ENCODE data around the gene CARD10. TPM values are rescaled to one million over a fixed set of nuclear protein-coding genes. Genes with fewer than 3 reads are reported as not detected.

CARD10 gene
- total and polyA plus RNA-seq, 2 of the 13 experiments (the other 11 are each of a cell fraction or from before 2014, with no cell fraction given): 35.2 to 55.8 TPM

DNA sequence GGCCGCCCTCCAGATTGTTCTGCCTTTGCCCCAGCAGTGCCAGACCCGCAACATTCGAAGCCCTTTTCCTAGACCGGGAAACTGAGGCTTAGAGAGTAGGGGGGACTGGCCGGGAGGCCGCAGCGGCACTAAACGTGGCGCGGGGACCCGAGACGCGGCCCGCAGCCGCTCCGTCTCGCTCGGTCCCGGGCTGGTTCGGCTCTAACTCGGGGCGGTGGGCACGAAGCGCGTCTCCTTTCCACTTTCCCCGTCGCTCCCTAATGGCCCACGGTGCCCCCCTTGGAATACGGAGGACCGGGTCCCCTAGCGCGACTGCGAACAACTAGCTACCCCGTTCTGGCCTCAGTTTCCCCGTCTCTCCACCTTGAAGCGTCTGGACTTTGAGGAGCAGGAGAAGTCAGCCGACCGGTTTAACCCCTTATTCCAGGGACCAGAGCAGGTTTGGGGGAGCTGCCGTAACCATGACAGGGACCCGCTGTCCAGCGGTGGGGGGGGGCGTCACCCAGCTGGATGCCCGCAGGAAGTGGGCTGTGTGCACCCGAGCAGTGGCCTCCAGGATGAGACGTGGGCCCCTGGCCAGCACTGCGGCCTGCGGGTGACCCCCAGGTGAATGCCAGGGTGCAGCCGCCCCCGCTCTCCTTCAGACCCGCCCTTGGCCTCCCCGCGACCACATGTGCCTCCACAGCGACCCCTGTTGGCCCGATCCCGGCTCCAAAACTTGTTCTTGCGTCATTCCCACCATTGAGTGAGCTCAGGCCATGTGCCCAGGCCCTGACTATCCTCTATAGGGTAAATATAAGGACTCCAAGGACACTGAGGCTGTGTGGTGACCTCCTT lies 42.2 kb upstream of the CARD10 start (continued):
- TF ChIP-seq BCL3 (CRISPR knock-in tag; IDR thresholded peaks at IDR 0.05): peak; percentile 53
- peak; percentile 40; the same call in 1 of the 2 replicates for TF ChIP-seq ZNF256 (CRISPR knock-in tag; conservative IDR thresholded peaks at IDR 0.05)
- TF ChIP-seq AGO1 (IDR thresholded peaks at IDR 0.05; ENCODE audit: low read depth, low read length, poor library complexity, severe bottlenecking): peak; percentile 51
- TF ChIP-seq TBX3 (IDR thresholded peaks at IDR 0.05; ENCODE audit: borderline replicate concordance): peak; percentile 25; the same call in 1 of the 2 replicates
- no peak for TF ChIP-seq ZNF790 (CRISPR knock-in tag; IDR thresholded peaks at IDR 0.05; ENCODE audit: borderline replicate concordance)
- TF ChIP-seq ZBTB46 (CRISPR knock-in tag; IDR thresholded peaks at IDR 0.05; ENCODE audit: borderline replicate concordance): no peak
- TF ChIP-seq SRSF4 (IDR thresholded peaks at IDR 0.05; ENCODE audit: low read depth, low read length, poor library complexity, severe bottlenecking): no peak
- no peak; the same call in 1 of the 2 replicates for TF ChIP-seq ZNF296 (CRISPR knock-in tag; conservative IDR thresholded peaks at IDR 0.05)
- no peak for TF ChIP-seq PLRG1 (conservative IDR thresholded peaks at IDR 0.05)
- TF ChIP-seq, protein P1, sequence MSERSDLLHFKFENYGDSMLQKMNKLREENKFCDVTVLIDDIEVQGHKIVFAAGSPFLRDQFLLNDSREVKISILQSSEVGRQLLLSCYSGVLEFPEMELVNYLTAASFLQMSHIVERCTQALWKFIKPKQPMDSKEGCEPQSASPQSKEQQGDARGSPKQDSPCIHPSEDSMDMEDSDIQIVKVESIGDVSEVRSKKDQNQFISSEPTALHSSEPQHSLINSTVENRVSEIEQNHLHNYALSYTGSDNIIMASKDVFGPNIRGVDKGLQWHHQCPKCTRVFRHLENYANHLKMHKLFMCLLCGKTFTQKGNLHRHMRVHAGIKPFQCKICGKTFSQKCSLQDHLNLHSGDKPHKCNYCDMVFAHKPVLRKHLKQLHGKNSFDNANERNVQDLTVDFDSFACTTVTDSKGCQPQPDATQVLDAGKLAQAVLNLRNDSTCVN (CRISPR knock-in tag; IDR thresholded peaks at IDR 0.05; ENCODE audit: borderline replicate concordance): peak; percentile 75
- no peak for TF ChIP-seq ZNF253 (CRISPR knock-in tag; IDR thresholded peaks at IDR 0.05; ENCODE audit: borderline replicate concordance)
- TF ChIP-seq ZNF367 (CRISPR knock-in tag; IDR thresholded peaks at IDR 0.05; ENCODE audit: borderline replicate concordance): 0 out of 2 replicates have a peak, but pooled peaks have one; percentile 74
- no peak for TF ChIP-seq CBX2 (IDR thresholded peaks at IDR 0.05; ENCODE audit: low read depth, low read length)
- no peak for TF ChIP-seq CBX2 (CRISPR knock-in tag; IDR thresholded peaks at IDR 0.05; ENCODE audit: low read depth)
- TF ChIP-seq CREM (IDR thresholded peaks at IDR 0.05): peak; percentile 60; the same call in 1 of the 2 replicates
- no peak for TF ChIP-seq CREM (CRISPR knock-in tag; IDR thresholded peaks at IDR 0.05)
- peak; percentile 72; the same call in 1 of the 2 replicates for TF ChIP-seq ZNF224 (CRISPR knock-in tag; IDR thresholded peaks at IDR 0.05)
- TF ChIP-seq ZSCAN21 (CRISPR knock-in tag; IDR thresholded peaks at IDR 0.05; ENCODE audit: borderline replicate concordance): peak; percentile 61; the same call in 1 of the 2 replicates
- TF ChIP-seq NR3C1 (CRISPR knock-in tag; IDR thresholded peaks at IDR 0.05): no peak
- TF ChIP-seq JUNB (CRISPR knock-in tag; IDR thresholded peaks at IDR 0.05; ENCODE audit: borderline replicate concordance): no peak
- TF ChIP-seq, protein P2, sequence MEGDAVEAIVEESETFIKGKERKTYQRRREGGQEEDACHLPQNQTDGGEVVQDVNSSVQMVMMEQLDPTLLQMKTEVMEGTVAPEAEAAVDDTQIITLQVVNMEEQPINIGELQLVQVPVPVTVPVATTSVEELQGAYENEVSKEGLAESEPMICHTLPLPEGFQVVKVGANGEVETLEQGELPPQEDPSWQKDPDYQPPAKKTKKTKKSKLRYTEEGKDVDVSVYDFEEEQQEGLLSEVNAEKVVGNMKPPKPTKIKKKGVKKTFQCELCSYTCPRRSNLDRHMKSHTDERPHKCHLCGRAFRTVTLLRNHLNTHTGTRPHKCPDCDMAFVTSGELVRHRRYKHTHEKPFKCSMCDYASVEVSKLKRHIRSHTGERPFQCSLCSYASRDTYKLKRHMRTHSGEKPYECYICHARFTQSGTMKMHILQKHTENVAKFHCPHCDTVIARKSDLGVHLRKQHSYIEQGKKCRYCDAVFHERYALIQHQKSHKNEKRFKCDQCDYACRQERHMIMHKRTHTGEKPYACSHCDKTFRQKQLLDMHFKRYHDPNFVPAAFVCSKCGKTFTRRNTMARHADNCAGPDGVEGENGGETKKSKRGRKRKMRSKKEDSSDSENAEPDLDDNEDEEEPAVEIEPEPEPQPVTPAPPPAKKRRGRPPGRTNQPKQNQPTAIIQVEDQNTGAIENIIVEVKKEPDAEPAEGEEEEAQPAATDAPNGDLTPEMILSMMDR (CRISPR knock-in tag; IDR thresholded peaks at IDR 0.05): peak; percentile 97
- no peak for TF ChIP-seq ELF4 (CRISPR knock-in tag; IDR thresholded peaks at IDR 0.05; ENCODE audit: borderline replicate concordance)
- 0 out of 2 replicates have a peak, but pooled peaks have one; percentile 86 for TF ChIP-seq NFKBIZ (CRISPR knock-in tag; IDR thresholded peaks at IDR 0.05)
- no peak for TF ChIP-seq ZNF17 (CRISPR knock-in tag; IDR thresholded peaks at IDR 0.05)

All from HepG2 (cell line).